H9 (cell line): ENCODE measurements around the gene SF3A1. TPM values are rescaled to one million over a fixed set of nuclear protein-coding genes. Genes with fewer than 3 reads are reported as not detected.

Source experiments
- DNase-seq: peaks from one replicate; pipeline ENCODE4 v3.0.0-alpha.2; 2017
- H2AFZ ChIP-seq: one replicate; pipeline ENCODE4 v1.6.1; 2013; ENCODE audit warnings: mild to moderate bottlenecking, low read length, control low read depth, moderate library complexity
- H2AK5ac ChIP-seq: 2 replicates; pipeline ENCODE4 v1.6.1; 2013; ENCODE audit warnings: low read length, control low read depth, mixed read lengths; ENCODE audit not compliant: insufficient read length
- H2BK120ac ChIP-seq: one replicate; pipeline ENCODE4 v1.6.1; 2013; ENCODE audit warnings: low read depth, mild to moderate bottlenecking, low read length, control low read depth, inconsistent platforms; ENCODE audit not compliant: poor library complexity, severe bottlenecking
- H2BK12ac ChIP-seq: 2 replicates; pipeline ENCODE4 v1.6.1; 2013; ENCODE audit warnings: low read length, control low read depth, mixed read lengths, low read depth; ENCODE audit not compliant: insufficient read length
- H2BK15ac ChIP-seq: 2 replicates; pipeline ENCODE4 v1.6.1; 2013; ENCODE audit warnings: low read depth, low read length, control low read depth
- H2BK20ac ChIP-seq: one replicate; pipeline ENCODE4 v1.6.1; 2013; ENCODE audit warnings: low read depth, mild to moderate bottlenecking, low read length, control low read depth, inconsistent platforms; ENCODE audit not compliant: poor library complexity, severe bottlenecking
- H2BK5ac ChIP-seq: 2 replicates; pipeline ENCODE4 v1.6.1; 2013; ENCODE audit warnings: low read length, control low read depth, mixed read lengths; ENCODE audit not compliant: insufficient read length
- H3K14ac ChIP-seq: 2 replicates; pipeline ENCODE4 v1.6.1; 2013; ENCODE audit warnings: low read length, control low read depth; ENCODE audit not compliant: insufficient read depth
- H3K18ac ChIP-seq: 2 replicates; pipeline ENCODE4 v1.6.1; 2013; ENCODE audit warnings: low read depth, mild to moderate bottlenecking, mixed read lengths, low read length, control low read depth; ENCODE audit not compliant: insufficient read length
- H3K23ac ChIP-seq: 2 replicates; pipeline ENCODE4 v1.6.1; 2013; ENCODE audit warnings: low read length, control low read depth, mixed read lengths, low read depth; ENCODE audit not compliant: insufficient read length
- H3K23me2 ChIP-seq: 2 replicates; pipeline ENCODE4 v1.6.1; 2013; ENCODE audit warnings: low read depth, mild to moderate bottlenecking, mixed read lengths, low read length, control low read depth; ENCODE audit not compliant: insufficient read length, poor library complexity, severe bottlenecking
- H3K27ac ChIP-seq: 2 replicates; pipeline ENCODE4 v1.5.1; 2013; ENCODE audit warnings: low read length, control low read depth, mixed read lengths, low read depth; ENCODE audit not compliant: insufficient read length
- H3K27me3 ChIP-seq: 2 replicates; pipeline ENCODE4 v1.6.1; 2013; ENCODE audit warnings: low read length, control low read depth, inconsistent platforms; ENCODE audit not compliant: insufficient read depth
- H3K4ac ChIP-seq: 2 replicates; pipeline ENCODE4 v1.6.1; 2013; ENCODE audit warnings: low read depth, mild to moderate bottlenecking, control low read depth, inconsistent platforms, low read length, moderate library complexity
- H3K4me1 ChIP-seq: 2 replicates; pipeline ENCODE4 v1.6.1; 2013; ENCODE audit warnings: low read length, control low read depth, inconsistent platforms; ENCODE audit not compliant: insufficient read depth
- H3K4me2 ChIP-seq: 2 replicates; pipeline ENCODE4 v1.6.1; 2013; ENCODE audit warnings: low read length, control low read depth, mixed read lengths; ENCODE audit not compliant: insufficient read length, insufficient read depth
- H3K56ac ChIP-seq: 2 replicates; pipeline ENCODE4 v1.6.1; 2013; ENCODE audit warnings: low read depth, mild to moderate bottlenecking, mixed read lengths, low read length, control low read depth; ENCODE audit not compliant: insufficient read length
- H3K79me1 ChIP-seq: 2 replicates; pipeline ENCODE4 v1.6.1; 2013; ENCODE audit warnings: low read depth, mild to moderate bottlenecking, moderate library complexity, low read length, control low read depth, inconsistent platforms; ENCODE audit not compliant: insufficient read depth, poor library complexity, severe bottlenecking
- H3K79me2 ChIP-seq: 2 replicates; pipeline ENCODE4 v1.6.1; 2013; ENCODE audit warnings: low read length, control low read depth, inconsistent platforms; ENCODE audit not compliant: insufficient read depth
- H3K9ac ChIP-seq: 2 replicates; pipeline ENCODE4 v1.6.1; 2013; ENCODE audit warnings: low read length, control low read depth, mixed read lengths; ENCODE audit not compliant: insufficient read length; ENCODE audit errors: extremely low read depth
- H3K9me3 ChIP-seq: one replicate; pipeline ENCODE4 v1.6.1; 2013; ENCODE audit warnings: low read depth, low read length, inconsistent platforms; ENCODE audit not compliant: control insufficient read depth
- H3T11ph ChIP-seq: one replicate; pipeline ENCODE4 v1.6.1; 2013; ENCODE audit warnings: mild to moderate bottlenecking, low read length, control low read depth, inconsistent platforms
- H4K20me1 ChIP-seq: one replicate; pipeline ENCODE4 v1.6.1; 2013; ENCODE audit not compliant: control insufficient read depth, insufficient read length, insufficient read depth
- H4K5ac ChIP-seq: 2 replicates; pipeline ENCODE4 v1.6.1; 2013; ENCODE audit warnings: low read depth, mild to moderate bottlenecking, mixed read lengths, low read length, control low read depth; ENCODE audit not compliant: insufficient read length
- H4K8ac ChIP-seq: replicated peaks from 2 replicates; pipeline ENCODE4 v1.6.1; 2013; ENCODE audit warnings: low read length, control low read depth, mixed read lengths, low read depth; ENCODE audit not compliant: insufficient read length
- H4K91ac ChIP-seq: 2 replicates; pipeline ENCODE4 v1.6.1; 2013; ENCODE audit warnings: low read depth, mild to moderate bottlenecking, moderate library complexity, mixed read lengths, low read length, control low read depth; ENCODE audit not compliant: insufficient read length
- H3K27ac Mint-ChIP-seq, 3 experiments: 2 replicates in 2 of 3; 3 replicates in 1 of 3; pipeline ENCODE4 v1.8.0; 2020 to 2021; ENCODE audit warnings: mixed read lengths in 3 of 3, mild to moderate bottlenecking in 1 of 3, moderate library complexity in 1 of 3
- H3K27me3 Mint-ChIP-seq: 2 replicates; pipeline ENCODE4 v1.8.0; 2021; ENCODE audit warnings: low read depth, mild to moderate bottlenecking, moderate library complexity, mixed read lengths
- H3K36me3 Mint-ChIP-seq, 3 experiments: 2 replicates in 2 of 3; 3 replicates in 1 of 3; pipeline ENCODE4 v1.8.0; 2020 to 2021; ENCODE audit warnings: low read depth in 3 of 3, mixed read lengths in 3 of 3; ENCODE audit not compliant: insufficient read depth in 1 of 3
- H3K4me1 Mint-ChIP-seq, 2 experiments: 2 replicates each; pipeline ENCODE4 v1.8.0; 2020; ENCODE audit warnings: mixed read lengths in 2 of 2
- H3K4me3 Mint-ChIP-seq, 2 experiments: 2 replicates in 1 of 2; 3 replicates in 1 of 2; pipeline ENCODE4 v1.8.0; 2020 to 2021; ENCODE audit warnings: mild to moderate bottlenecking in 2 of 2, mixed read lengths in 2 of 2, moderate library complexity in 1 of 2
- H3K9me3 Mint-ChIP-seq, 2 experiments: 2 replicates in 1 of 2; 3 replicates in 1 of 2; pipeline ENCODE4 v1.8.0; 2020; ENCODE audit warnings: mild to moderate bottlenecking in 2 of 2, mixed read lengths in 2 of 2, moderate library complexity in 1 of 2
- WGBS: extraction: QIAGEN DNeasy Blood & Tissue Kit; methylation state at CpG from one replicate; pipeline ENCODE4 v1.1.7; 2013; ENCODE audit warnings: missing lambda C conversion rate, low lambda C conversion rate, mixed read lengths; ENCODE audit not compliant: insufficient read length; ENCODE audit errors: extremely low coverage; 5-methylcytosine and 5-hydroxymethylcytosine counted together
- total RNA-seq: library from RNA; stranded (reverse); gene quantifications from 2 replicates; pipeline ENCODE4 v1.2.1, GENCODE V29; 2021
- TF ChIP-seq, protein P1 (sequence below): fragments of 200-600 bp; sonication (generic); conservative IDR thresholded peaks from 3 replicates; pipeline ENCODE4 v1.8.0; 2021; ENCODE audit warnings: antibody characterized with exemption, mild to moderate bottlenecking

SF3A1 gene
- total RNA-seq, 1 experiment from 2014 or later, result 225 TPM

DNA sequence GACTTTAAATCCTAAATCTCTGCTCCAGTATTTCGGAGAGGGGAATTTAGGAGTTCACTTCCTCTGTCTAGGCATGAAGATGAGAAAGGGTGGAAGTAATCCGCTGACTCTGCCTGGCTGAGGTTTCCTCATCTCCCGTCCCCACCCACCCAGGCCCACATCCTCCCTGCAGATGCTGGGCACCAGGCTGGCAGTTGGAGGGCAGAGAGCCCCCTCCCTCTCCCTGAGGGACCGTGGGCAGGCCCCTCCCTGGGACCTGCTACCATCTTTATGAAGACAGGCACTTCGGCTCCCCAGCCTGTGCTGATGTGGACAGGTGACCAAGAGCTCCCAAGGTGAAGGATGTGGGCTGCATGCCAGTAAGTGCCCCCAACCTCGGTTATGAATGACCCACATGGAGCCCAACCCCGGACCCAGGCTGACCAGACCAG is 74.1 kb downstream of the SF3A1 start:
- no peak overlapping the region for H4K8ac ChIP-seq
- H2BK15ac ChIP-seq, result no peak overlapping the region
- H3K27ac ChIP-seq, result no peak overlapping the region
- no peak overlapping the region for H4K91ac ChIP-seq
- no peak overlapping the region for H3K23ac ChIP-seq
- no peak overlapping the region for H2AFZ ChIP-seq
- no peak overlapping the region for H3K4me2 ChIP-seq
- H3K27me3 Mint-ChIP-seq, result peaks cover 1% of the 10 kb centered on the region; the same call in 1 of the 2 replicates
- no peaks in the 10 kb centered on the region for H3K27me3 ChIP-seq
- H2BK12ac ChIP-seq, result no peak overlapping the region
- H3K4me1 ChIP-seq, result no peaks in the 10 kb centered on the region; the same call in 1 of the 2 replicates
- peaks cover 0 to 2% (median 0%) of the 10 kb centered on the region in 3 experiments; a peak in 1 of 7 replicates for H3K36me3 Mint-ChIP-seq
- H2BK5ac ChIP-seq, result no peak overlapping the region
- no peak overlapping the region for H3K4ac ChIP-seq
- no peaks in the 10 kb centered on the region for H3K9me3 Mint-ChIP-seq
- H2BK20ac ChIP-seq, result no peak overlapping the region
- no peaks in the 10 kb centered on the region for H3K23me2 ChIP-seq
- H3T11ph ChIP-seq, result no peak overlapping the region
- H4K20me1 ChIP-seq, result no peaks in the 10 kb centered on the region
- H4K5ac ChIP-seq, result no peak overlapping the region
- H2BK120ac ChIP-seq, result no peak overlapping the region
- no CpG with 5 or more reads among the region's 7 CpGs for WGBS
- no peak overlapping the region for H3K18ac ChIP-seq
- no peak for DNase-seq
- TF ChIP-seq, protein P1, sequence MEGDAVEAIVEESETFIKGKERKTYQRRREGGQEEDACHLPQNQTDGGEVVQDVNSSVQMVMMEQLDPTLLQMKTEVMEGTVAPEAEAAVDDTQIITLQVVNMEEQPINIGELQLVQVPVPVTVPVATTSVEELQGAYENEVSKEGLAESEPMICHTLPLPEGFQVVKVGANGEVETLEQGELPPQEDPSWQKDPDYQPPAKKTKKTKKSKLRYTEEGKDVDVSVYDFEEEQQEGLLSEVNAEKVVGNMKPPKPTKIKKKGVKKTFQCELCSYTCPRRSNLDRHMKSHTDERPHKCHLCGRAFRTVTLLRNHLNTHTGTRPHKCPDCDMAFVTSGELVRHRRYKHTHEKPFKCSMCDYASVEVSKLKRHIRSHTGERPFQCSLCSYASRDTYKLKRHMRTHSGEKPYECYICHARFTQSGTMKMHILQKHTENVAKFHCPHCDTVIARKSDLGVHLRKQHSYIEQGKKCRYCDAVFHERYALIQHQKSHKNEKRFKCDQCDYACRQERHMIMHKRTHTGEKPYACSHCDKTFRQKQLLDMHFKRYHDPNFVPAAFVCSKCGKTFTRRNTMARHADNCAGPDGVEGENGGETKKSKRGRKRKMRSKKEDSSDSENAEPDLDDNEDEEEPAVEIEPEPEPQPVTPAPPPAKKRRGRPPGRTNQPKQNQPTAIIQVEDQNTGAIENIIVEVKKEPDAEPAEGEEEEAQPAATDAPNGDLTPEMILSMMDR, result no peak
- no peaks in the 10 kb centered on the region for H3K79me1 ChIP-seq
- no peak overlapping the region for H3K27ac Mint-ChIP-seq
- H3K4me1 Mint-ChIP-seq, result peaks cover 3 to 8% of the 10 kb centered on the region in 2 experiments; a peak in 3 of 4 replicates
- H3K9ac ChIP-seq, result no peak overlapping the region
- no peak overlapping the region for H2AK5ac ChIP-seq
- no peak overlapping the region for H3K56ac ChIP-seq
- no peaks in the 10 kb centered on the region for H3K9me3 ChIP-seq
- H3K14ac ChIP-seq, result no peak overlapping the region
- no peaks in the 10 kb centered on the region for H3K79me2 ChIP-seq
- H3K4me3 Mint-ChIP-seq, result no peak overlapping the region

Other genes with a start within 250 kb of the SF3A1 start
- gene LIF, start 110.1 kb downstream of the SF3A1 start, total RNA-seq, result 4.3 and 6.1 TPM in 2 replicates
- not detected in 2 replicates for gene OSM, start 90.0 kb downstream of the SF3A1 start, total RNA-seq
- 8.8 and 11.0 TPM in 2 replicates for gene CASTOR1, start 67.4 kb downstream of the SF3A1 start, total RNA-seq
- 8.2 and 8.4 TPM in 2 replicates for gene TBC1D10A, start 30.0 kb downstream of the SF3A1 start, total RNA-seq
- gene CCDC157, start 113 bp upstream of the SF3A1 start, total RNA-seq, result 4.3 and 4.8 TPM in 2 replicates
- 22.6 and 24.5 TPM in 2 replicates for gene RNF215, start 30.5 kb upstream of the SF3A1 start, total RNA-seq
- gene SEC14L2, start 40.1 kb upstream of the SF3A1 start, total RNA-seq, result 8.2 and 8.5 TPM in 2 replicates
- gene MTFP1, start 68.9 kb upstream of the SF3A1 start, total RNA-seq, result 46.8 and 56.8 TPM in 2 replicates
- not detected in 2 replicates for gene SEC14L3, start 115.1 kb upstream of the SF3A1 start, total RNA-seq
- gene SEC14L4, start 148.8 kb upstream of the SF3A1 start, total RNA-seq, result 0.09 and 0.17 TPM in 2 replicates
- 0.46 and 1.1 TPM in 2 replicates for gene SEC14L6, start 189.8 kb upstream of the SF3A1 start, total RNA-seq
- gene GAL3ST1, start 217.8 kb upstream of the SF3A1 start, total RNA-seq, result 5.1 TPM in 2 replicates
- 133 and 140 TPM in 2 replicates for gene PES1, start 235.0 kb upstream of the SF3A1 start, total RNA-seq